GM21529 (cell line): ENCODE measurements around the gene MTFR1L.
"Not testable (repeated sequence)": the region's sequence is repeated elsewhere in the genome, so short reads cannot be mapped to it uniquely, and the experiment has no call there.

Experiments
- ATAC-seq: cut with Tn5 transposase; IDR thresholded peaks from one replicate; pipeline ENCODE4 v1.9.1; 2021; ENCODE audit not compliant: unreplicated experiment

The MTFR1L gene

DNA sequence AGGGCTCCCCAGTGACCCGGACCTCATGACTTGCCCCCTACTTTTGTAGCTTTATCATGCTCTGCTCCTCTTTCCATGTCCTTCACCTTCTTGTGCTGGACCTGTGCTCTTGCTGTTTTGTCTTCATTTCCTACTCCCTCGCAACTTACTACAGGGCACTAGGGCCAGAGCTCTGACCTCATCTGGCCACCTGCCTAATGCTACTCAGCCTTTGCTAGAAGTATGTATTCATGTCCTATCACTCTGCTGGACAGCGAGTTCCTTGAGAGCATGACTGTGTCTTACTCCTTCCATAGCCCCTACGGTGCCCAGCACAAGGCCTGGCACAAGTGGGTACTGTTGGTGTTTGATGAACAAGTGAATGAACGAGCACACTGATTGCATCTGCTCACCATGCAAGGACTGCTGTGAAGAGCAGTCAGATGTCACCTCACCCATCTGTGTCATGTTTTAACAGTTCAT is 1.9 kb downstream of the MTFR1L start:
- no peak for ATAC-seq

- no peak for ATAC-seq
Observed at GRCh38 chr1:25825605-25826004, 5.9 kb downstream of the MTFR1L start.

DNA sequence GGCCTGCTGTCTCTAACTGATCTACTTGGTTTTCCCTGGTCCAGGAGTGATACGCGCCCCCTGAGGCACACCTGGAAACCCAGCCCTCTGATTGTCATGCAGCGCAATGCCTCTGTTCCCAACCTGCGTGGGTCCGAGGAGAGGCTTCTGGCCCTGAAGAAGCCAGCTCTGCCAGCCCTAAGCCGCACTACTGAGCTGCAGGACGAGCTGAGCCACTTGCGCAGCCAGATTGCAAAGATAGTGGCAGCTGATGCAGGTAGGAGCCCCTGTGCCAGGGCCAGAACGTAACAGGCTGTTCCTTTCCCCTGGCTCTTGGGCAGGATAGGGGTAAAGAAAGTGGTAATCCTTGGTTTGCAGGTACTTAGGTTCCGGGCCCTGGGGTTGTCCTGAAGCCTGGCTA is 6.8 kb downstream of the MTFR1L start:
- ATAC-seq = no peak

DNA sequence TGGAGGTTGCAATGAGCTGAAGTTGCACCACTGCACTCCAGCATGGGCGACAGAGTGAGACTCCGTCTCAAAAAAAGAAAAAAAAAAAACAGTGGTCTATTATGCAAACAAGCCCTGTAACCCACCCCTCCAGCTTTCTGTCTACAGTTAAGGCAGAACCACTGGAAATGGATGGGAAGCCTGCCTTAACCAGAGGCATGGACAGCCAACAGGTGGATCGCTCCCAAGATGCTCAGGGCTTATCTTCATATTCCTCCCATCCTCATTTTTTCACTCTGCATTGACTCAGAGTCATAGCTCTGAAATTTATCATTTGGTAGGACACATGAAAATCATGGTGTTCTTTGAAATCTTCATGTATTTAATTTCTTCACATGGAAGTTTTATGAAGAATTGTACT is 8.7 kb downstream of the MTFR1L start:
- no peak for ATAC-seq

GRCh38 chr1:25829046-25829445 is 9.3 kb downstream of the MTFR1L start:
- ATAC-seq = no peak

GRCh38 chr1:25831569-25832196 is 11.9 kb downstream of the MTFR1L start:
- ATAC-seq = no peak

DNA sequence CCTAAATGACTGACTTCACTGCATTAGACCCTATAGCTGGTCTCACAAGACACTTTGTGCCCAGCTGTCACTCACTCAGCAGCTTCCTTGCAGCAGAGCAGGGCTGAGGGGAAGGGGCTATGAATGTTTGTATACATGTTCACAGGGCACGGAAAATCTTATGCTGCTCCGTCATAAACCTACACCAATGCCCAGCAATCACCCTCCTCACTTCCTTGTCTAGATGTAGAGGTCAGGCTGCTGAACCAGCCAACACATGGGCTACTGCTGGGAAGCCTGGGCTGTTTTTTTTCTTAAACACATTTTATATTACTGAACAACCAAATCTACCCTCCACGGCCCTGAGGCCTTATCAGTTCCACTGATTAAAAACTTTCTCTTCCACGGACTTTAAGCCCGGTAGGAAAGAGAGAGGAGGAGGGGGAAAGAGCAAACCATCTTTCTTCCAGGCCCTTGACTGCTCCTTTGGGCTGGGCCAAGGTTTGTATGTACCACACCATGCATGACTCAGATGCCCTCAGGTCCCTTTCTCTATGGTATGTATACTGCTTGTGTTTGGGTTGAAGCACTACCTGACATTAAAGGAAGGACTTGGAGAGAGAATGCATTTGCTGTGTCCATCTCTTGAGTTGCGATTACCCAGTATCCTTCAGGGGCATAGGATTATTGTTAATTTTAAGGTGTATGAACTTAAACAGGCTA is 12.7 kb downstream of the MTFR1L start:
- no peak for ATAC-seq

GRCh38 chr1:25833158-25833557 is 13.4 kb downstream of the MTFR1L start:
- ATAC-seq = no peak

GRCh38 chr1:25834894-25835293 is 15.1 kb downstream of the MTFR1L start:
- ATAC-seq = no peak

DNA sequence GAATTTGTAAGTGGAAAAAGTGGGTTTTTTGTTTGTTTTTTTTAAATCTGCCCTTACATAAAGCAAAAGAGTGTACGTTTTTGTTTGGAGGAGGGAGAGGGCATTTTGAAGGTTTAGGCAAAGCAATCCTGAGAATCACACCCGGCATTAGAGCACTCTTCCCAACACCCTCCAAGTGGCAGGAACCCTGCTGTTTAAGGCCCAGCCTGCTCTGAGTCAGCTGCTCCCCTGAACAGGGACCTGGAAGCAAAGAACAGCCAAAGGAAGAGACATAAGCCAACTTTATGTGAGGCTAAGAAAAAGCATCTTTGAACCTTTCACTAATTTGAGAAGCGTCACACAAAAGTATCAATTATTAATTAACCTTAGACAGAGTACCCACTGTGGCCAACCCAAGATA is 16.9 kb downstream of the MTFR1L start:
- ATAC-seq = no peak

- ATAC-seq = no peak
Observed at GRCh38 chr1:25837262-25837875, 17.6 kb downstream of the MTFR1L start.

DNA sequence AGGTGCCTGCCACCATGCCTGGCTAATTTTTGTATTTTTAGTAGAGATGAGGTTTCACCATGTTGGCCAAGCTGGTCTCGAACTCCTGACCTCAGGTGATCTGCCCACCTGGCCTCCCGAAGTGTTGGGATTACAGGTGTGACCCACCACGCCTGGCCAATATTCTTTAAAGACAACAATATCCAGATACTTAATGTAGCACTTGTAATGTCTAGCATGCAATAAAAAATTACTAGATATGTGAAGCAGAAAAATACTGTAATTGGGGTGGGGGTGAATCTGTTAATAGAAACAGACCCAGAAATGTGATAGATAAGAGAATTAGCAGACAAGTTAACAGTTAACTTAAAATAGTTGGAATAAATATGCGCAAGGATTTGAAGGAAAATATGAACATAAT is 20.1 kb downstream of the MTFR1L start:
- ATAC-seq = not testable (repeated sequence)

DNA sequence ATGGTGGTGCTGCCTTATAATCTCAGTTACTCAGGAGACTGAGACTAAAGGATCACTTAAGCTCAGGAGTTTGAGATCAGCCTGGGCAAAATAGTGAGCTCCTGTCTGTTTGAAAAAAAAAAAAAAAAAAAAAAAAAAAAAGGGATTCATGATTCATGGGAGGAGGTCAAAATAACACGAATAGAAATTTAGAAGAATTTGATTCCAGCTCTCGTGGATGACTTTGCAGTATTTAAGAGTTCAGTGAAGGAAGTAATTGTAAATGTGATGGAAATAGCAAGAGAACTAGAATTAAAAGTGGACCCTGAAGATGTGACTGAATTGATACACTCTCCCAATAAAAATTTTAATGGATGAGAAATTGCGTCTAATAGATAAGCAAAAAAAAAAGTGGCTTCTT is 23.7 kb downstream of the MTFR1L start:
- no peak for ATAC-seq

DNA sequence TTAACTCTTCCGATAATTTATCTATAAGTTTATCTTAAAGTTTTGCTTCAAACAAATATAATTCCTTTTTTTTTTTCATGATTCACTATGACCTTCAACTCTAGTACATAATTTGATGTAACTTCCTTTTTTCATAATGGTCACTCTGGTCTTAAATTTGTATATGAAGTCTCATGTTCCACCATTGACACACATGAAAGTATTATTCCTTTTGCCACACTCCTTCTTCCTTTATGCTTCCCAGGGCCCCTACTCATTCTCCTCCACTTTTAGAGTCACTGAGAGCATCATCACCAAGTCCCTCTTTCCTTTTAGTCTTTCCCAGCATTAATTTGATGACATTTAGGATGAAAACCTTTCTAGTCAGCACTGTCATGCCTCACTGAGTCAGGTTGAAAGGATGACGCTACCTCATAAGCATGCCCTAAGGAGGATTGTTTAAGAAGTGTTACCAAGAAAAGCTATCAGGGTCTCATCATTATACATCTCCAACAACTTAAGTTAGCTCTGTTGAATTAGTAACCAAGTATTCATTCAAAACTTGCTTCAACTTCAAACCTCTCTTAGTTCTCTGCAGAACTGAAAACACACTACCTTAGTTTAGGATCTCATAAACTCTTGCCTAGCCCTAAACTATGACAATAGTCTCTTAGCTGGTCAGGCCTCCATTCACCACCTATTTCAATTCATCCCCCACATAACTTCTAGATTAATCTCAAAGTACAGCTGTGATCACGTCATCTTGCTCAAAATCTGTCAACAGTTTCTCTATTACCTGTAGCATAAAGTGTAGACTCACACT is 25.0 kb downstream of the MTFR1L start:
- no peak for ATAC-seq

DNA sequence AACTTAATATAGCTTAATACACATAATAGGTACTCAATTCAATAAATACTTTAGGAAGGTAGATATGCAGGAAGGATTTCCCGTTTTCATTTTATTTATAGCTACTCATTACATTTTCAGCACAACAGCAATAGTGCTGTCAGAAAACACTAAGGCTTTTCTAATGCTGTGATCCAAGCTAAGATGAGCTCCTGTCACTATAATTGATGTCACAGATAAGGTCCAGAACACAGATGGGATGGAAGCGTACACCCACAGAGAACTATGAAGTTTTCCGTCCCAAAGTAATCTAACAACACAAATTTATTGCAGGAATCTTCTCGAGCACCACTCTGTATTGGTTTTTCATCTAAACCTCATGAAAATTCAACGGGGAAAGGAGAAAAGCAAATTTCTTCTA is 25.9 kb downstream of the MTFR1L start:
- ATAC-seq = no peak

GRCh38 chr1:25847929-25848328 is 28.2 kb downstream of the MTFR1L start:
- ATAC-seq = no peak

- ATAC-seq = no peak
Observed at GRCh38 chr1:25848531-25848930, 28.8 kb downstream of the MTFR1L start.

DNA sequence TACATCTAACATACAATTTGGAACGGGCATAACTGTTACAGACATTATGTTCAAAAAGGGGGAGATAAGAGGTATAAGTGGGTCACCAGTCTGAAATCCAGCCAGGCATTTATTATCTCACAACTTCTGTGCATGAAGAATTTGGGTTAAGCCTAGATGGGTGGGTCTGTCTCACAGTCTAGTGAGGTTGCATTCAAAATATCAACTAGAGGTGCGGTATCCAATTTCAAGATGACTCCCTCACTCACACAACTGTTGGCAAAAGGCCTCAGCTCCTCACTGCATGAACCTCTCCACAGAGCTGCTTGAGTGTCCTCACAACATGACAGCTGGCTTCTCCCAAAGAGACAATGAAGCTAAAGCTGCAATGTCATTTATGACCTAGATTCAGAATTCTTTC is 34.8 kb downstream of the MTFR1L start:
- ATAC-seq = no peak

DNA sequence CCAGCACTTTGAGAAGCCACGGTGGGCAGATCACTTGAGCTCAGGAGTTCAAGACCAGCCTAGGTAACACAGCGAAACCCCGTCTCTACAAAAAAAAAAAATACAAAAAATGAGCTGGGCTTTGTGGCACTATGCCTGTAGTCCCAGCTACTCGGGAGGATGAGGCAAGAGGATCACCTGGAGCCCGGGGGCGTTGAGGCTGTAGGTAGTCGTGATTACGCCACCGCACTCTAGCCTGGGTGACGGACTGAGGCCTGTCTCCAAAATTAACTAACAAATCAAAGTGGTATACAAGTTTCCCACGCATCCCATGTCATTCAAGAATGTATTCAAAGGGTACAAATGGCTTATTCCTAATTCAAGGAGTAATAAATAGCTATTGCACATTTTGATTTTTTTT is 37.1 kb downstream of the MTFR1L start:
- ATAC-seq = no peak

DNA sequence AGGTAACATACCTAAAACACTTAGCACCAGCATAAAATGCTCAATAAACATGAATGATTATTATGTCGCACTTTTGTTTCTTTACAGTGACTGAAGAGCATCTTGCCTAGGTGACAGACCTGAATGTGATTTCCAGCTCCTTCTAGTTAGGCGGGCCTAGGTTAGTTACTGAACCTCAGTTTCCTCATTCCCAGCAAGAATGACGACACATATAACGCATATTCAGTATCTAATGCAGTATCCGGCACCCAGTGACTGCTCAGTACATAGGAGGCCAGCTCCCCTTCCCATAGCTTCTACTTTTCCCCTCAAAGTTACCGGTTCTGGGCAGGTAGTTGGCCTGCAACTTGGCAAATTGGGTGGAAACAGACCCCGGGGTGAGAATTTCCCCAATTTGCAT is 38.7 kb downstream of the MTFR1L start:
- no peak for ATAC-seq

DNA sequence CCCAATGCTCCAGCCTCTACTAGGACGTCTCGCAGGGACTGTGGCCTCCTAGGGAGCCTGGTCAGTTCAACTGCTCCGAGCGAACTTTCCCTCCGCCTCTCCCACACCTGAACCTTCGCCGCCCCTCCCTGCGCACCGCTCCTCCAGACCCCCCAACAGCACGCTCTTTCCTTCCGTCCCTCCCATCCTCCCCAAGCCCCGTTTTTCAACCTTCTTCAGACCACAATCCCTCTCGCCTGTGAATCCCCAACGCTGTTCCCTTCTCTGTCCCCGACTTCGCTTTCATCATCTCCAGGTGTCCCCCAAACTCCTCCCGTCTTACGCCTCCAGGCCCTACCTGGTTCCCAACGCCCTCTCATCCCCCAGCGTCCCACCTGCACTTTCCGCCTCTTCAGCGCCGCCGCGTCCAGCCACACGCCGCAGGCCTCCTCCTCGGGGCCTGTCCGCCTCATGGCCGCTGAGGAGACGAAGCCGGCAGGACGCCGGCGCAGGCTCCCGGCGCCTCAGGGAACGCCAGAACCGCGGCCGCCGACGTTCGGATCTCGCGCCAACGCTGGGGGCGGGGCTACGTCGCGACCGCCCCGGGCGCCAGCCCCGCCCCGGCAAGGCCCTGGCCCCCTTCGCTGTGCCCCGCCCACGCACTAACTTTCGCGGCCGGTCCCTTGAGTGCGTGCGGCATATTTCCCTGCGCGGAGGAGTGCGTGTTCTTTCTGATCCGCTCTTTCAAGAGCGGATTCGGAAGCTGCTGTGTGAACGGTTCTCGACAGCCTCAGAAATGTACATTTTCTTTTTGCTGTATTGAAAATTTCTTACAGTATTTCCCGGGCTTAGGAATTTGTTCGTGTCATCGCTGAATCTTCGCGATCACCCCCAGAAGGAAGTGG is 39.4 kb downstream of the MTFR1L start, which contains the start of gene AUNIP:
Gene AUNIP, minus strand, starts transcription at position 552 of the 884 bp plus-strand sequence. Its CDS starts 100 bp downstream, at position 452.
- peak; percentile 72 for ATAC-seq
